Gastroesophageal sphincter (tissue), 4 donors: Measurements from ENCODE around the gene FGF5. TPM values are rescaled to one million over a fixed set of nuclear protein-coding genes. Genes with fewer than 3 reads are reported as not detected.
"Not testable (repeated sequence)": the region's sequence is repeated elsewhere in the genome, so short reads cannot be mapped to it uniquely, and the experiment has no call there.

Source experiments
- ATAC-seq: fragments of 150-250 bp; one replicate; pipeline ENCODE4 v1.9.1; 2016; ENCODE audit warnings: mild to moderate bottlenecking, moderate library complexity
- H3K27ac ChIP-seq, 4 donors: fragments of 200-600 bp; sonication (generic) in 3 of 4; 1 replicate in 3 of 4; 2 replicates in 1 of 4; pipeline ENCODE4 v1.5.1; 2016 to 2019
- H3K27me3 ChIP-seq: fragments of 200-600 bp; sonication (generic); one replicate; pipeline ENCODE4 v1.5.1; 2019
- H3K36me3 ChIP-seq, 2 donors: fragments of 200-600 bp; sonication (generic); one replicate each; pipeline ENCODE4 v1.5.1; 2019; ENCODE audit warnings: control low read depth in 1 of 2
- H3K4me1 ChIP-seq, 3 donors: fragments of 200-600 bp; sonication (generic); 1 replicate in 2 of 3; 2 replicates in 1 of 3; pipeline ENCODE4 v1.5.1; 2016 to 2019; ENCODE audit warnings: control low read depth in 2 of 3
- H3K4me3 ChIP-seq, 2 donors: fragments of 200-600 bp; sonication (generic); one replicate each; pipeline ENCODE4 v1.5.1; 2019; ENCODE audit warnings: mild to moderate bottlenecking in 1 of 2, moderate library complexity in 1 of 2
- H3K9me3 ChIP-seq, 3 donors: fragments of 200-600 bp; sonication (generic); one replicate each; pipeline ENCODE4 v1.5.1; 2017 to 2019; ENCODE audit warnings: control low read depth in 2 of 3
- EP300 ChIP-seq: sonication (generic); formaldehyde crosslinking; IDR thresholded peaks from one replicate; pipeline ENCODE4 v1.6.1; 2017; ENCODE audit warnings: antibody characterized with exemption, mild to moderate bottlenecking
- POLR2A ChIP-seq, 2 donors: fragments of 450-650 bp; IDR thresholded peaks; one replicate each; pipeline ENCODE4 v1.6.1; 2017; ENCODE audit warnings: antibody characterized with exemption in 2 of 2, mild to moderate bottlenecking in 2 of 2, moderate library complexity in 1 of 2
- POLR2AphosphoS5 ChIP-seq: sonication (generic); formaldehyde crosslinking; IDR thresholded peaks from one replicate; pipeline ENCODE4 v1.6.1; 2017; ENCODE audit warnings: antibody characterized with exemption
- WGBS, 2 donors: methylation state at CpG; one replicate each; pipeline ENCODE4 v1.1.5; 2018; ENCODE audit warnings: low coverage in 1 of 2; 5-methylcytosine and 5-hydroxymethylcytosine counted together
- total RNA-seq, 4 donors: library from RNA; depleted of rRNA; stranded (reverse); fragments of >200 nt; gene quantifications; one replicate each; pipeline ENCODE4 v1.1.0, GENCODE V29; 2016
- TF ChIP-seq, protein P1 (sequence below), 4 experiments: fragments of 200-600 bp in 2 of 4; fragments of 450-650 bp in 2 of 4; sonication (generic) in 1 of 4; IDR thresholded peaks; one replicate each; pipeline ENCODE4 v1.5.1; 2017 to 2019; ENCODE audit warnings: antibody characterized with exemption in 4 of 4, mild to moderate bottlenecking in 2 of 4, moderate library complexity in 2 of 4

FGF5 gene
- total RNA-seq, 4 donors from 2014 or later, result 1.2 to 2.4 (median 2.0) TPM

DNA sequence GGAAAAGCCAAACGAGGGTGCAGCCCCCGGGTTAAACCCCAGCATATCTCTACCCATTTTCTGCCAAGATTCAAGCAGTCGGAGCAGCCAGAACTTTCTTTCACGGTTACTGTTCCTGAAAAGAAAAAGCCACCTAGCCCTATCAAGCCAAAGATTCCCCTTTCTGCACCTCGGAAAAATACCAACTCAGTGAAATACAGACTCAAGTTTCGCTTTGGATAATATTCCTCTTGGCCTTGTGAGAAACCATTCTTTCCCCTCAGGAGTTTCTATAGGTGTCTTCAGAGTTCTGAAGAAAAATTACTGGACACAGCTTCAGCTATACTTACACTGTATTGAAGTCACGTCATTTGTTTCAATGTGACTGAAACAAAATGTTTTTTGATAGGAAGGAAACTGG lies 20.0 kb downstream of the FGF5 start:
- no peaks in the 10 kb centered on the region for H3K9me3 ChIP-seq
- no peak overlapping the region for H3K4me3 ChIP-seq
- H3K36me3 ChIP-seq, result no peaks in the 10 kb centered on the region
- no peak overlapping the region for H3K27ac ChIP-seq
- WGBS, 2 donors, result 46 to 60% methylated on average over 7 of the region's 7 CpGs
- no peak for ATAC-seq
- H3K4me1 ChIP-seq, result no peaks in the 10 kb centered on the region
- H3K27me3 ChIP-seq, result no peaks in the 10 kb centered on the region
- TF ChIP-seq, protein P1, sequence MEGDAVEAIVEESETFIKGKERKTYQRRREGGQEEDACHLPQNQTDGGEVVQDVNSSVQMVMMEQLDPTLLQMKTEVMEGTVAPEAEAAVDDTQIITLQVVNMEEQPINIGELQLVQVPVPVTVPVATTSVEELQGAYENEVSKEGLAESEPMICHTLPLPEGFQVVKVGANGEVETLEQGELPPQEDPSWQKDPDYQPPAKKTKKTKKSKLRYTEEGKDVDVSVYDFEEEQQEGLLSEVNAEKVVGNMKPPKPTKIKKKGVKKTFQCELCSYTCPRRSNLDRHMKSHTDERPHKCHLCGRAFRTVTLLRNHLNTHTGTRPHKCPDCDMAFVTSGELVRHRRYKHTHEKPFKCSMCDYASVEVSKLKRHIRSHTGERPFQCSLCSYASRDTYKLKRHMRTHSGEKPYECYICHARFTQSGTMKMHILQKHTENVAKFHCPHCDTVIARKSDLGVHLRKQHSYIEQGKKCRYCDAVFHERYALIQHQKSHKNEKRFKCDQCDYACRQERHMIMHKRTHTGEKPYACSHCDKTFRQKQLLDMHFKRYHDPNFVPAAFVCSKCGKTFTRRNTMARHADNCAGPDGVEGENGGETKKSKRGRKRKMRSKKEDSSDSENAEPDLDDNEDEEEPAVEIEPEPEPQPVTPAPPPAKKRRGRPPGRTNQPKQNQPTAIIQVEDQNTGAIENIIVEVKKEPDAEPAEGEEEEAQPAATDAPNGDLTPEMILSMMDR (IDR thresholded peaks at IDR 0.05), result no peak
- no peak for TF ChIP-seq POLR2A (IDR thresholded peaks at IDR 0.05)
- no peak for TF ChIP-seq EP300

DNA sequence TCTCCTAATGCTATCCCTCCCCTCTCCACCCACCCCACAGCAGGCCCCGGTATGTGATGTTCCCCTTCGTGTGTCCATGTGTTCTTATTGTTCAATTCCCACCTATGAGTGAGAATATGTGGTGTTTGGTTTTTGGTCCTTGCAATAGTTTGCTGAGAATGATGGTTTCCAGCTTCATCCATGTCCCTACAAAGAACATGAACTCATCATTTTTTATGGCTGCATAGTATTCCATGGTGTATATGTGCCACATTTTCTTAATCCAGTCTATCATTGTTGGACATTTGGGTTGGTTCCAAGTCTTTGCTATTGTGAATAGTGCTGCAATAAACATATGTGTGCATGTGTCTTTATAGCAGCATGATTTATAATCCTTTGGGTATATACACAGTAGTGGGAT lies 24.2 kb downstream of the FGF5 start:
- not testable (repeated sequence) for H3K27ac ChIP-seq, H3K36me3 ChIP-seq, H3K27me3 ChIP-seq, H3K9me3 ChIP-seq, H3K4me1 ChIP-seq, ATAC-seq, H3K4me3 ChIP-seq
- 100% methylated on average over 2 of the region's 2 CpGs; no CpG with 5 or more reads in 1 of the 2 donors for WGBS, 2 donors

DNA sequence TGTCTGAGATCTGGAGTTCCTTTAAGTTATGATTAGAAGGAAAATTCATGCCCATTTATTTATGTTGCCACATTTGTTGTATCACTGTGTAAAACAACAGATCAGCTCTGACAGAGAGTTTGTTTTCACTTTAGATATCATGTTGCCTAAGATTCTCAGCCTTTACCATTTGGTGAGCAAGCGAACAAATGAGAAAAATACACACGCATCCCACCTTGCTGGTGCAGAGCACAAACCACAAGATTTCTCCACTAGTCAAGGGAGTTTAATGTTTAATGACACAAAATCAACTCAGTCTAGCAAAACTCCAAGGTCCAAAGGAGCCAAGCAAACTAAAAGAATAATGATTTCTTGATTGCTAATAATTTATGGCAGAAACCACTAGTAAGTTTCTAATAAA lies 27.7 kb downstream of the FGF5 start:
- WGBS, 2 donors, result 96 to 100% methylated on average over 2 of the region's 2 CpGs
- H3K9me3 ChIP-seq, result no peaks in the 10 kb centered on the region
- no peak for ATAC-seq

DNA sequence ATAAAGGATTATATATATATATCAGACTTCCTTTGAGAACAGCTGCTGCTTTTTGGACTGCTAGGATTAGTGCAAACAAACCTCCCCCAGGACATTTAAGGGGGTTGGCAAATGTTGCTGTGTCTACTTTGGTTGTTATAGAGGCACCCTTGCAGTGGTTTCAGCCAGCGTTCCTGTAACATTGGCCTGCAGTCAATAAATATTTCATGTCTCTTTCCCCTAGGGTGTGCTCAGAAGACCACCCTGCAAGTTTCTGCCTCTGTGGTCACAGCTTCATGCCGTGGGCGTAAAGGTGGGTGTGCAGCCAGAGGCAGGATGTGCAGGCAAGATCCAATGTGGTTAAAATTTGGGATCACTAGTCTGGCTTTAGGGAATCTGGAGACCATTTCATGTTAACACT lies 28.9 kb downstream of the FGF5 start:
- Histone ChIP-seq H3K9me3 (no peaks in the 10 kb centered on the region), H3K36me3 (no peaks in the 10 kb centered on the region), H3K4me3 (no peak overlapping the region), H3K4me1 (no peaks in the 10 kb centered on the region), H3K27me3 (no peaks in the 10 kb centered on the region), H3K27ac (no peak overlapping the region)
- TF ChIP-seq POLR2A (IDR thresholded peaks at IDR 0.05) (no peak), POLR2AphosphoS5 (no peak), EP300 (no peak)
- TF ChIP-seq, protein P1 (IDR thresholded peaks at IDR 0.05), result no peak
- no peak for ATAC-seq
- 58% methylated on average over 3 of the region's 3 CpGs; no CpG with 5 or more reads in 1 of the 2 donors for WGBS, 2 donors

More for the DNA sequence above, 27.7 kb downstream of the FGF5 start:
- Histone ChIP-seq H3K27me3 (no peaks in the 10 kb centered on the region), H3K4me1 (no peaks in the 10 kb centered on the region), H3K27ac (no peak overlapping the region), H3K4me3 (no peak overlapping the region), H3K36me3 (no peaks in the 10 kb centered on the region)
- TF ChIP-seq POLR2A (IDR thresholded peaks at IDR 0.05) (no peak), POLR2AphosphoS5 (no peak), EP300 (no peak)
- TF ChIP-seq, protein P1 (IDR thresholded peaks at IDR 0.05), result no peak

DNA sequence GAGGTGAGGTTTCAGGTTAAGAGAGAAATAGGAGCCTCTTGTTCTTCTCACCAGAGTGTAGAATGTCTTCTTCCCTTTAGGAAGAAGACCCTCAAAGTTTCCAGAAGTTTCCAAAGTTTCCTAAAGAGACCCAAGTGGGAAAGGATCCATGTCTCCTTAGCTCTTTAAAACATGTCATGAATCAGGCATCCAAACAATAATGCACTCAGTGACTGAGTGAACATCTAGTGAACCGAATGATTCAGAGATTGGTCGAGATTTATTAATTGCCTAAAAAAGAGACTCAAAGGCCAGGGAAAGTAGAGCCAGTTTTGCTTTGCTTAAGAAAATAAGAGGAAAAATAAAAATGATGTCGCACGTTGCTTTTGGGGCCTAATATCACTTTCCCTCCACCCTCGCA lies 29.4 kb downstream of the FGF5 start:
- 66 to 75% methylated on average over 4 to 5 of the region's 5 CpGs for WGBS, 2 donors
- Histone ChIP-seq H3K4me1 (no peaks in the 10 kb centered on the region), H3K36me3 (no peaks in the 10 kb centered on the region), H3K9me3 (no peaks in the 10 kb centered on the region), H3K27me3 (no peaks in the 10 kb centered on the region), H3K27ac (no peak overlapping the region), H3K4me3 (no peak overlapping the region)
- ATAC-seq, result no peak
- TF ChIP-seq POLR2A (IDR thresholded peaks at IDR 0.05) (no peak), EP300 (no peak), POLR2AphosphoS5 (no peak)
- TF ChIP-seq, protein P1 (IDR thresholded peaks at IDR 0.05), result no peak
